GM18868 (cell line): Measurements from ENCODE around the gene PLEKHA8.
A peak's percentile ranks its signal among the peaks of the same experiment; 100 is the strongest.

Experiments used
- ATAC-seq: cut with Tn5 transposase; IDR thresholded peaks from one replicate; pipeline ENCODE4 v1.9.1; 2021; ENCODE audit warnings: mild to moderate bottlenecking, moderate library complexity; ENCODE audit not compliant: unreplicated experiment

Gene PLEKHA8

GRCh38 chr7:30140456-30140855, 112.2 kb downstream of the PLEKHA8 start:
- ATAC-seq, result no peak

- no peak for ATAC-seq
Observed at GRCh38 chr7:30142710-30143109, 114.5 kb downstream of the PLEKHA8 start.

- ATAC-seq, result no peak
Observed at GRCh38 chr7:30143748-30144251, 115.6 kb downstream of the PLEKHA8 start.

GRCh38 chr7:30144657-30145306, 116.6 kb downstream of the PLEKHA8 start:
- ATAC-seq, result no peak

GRCh38 chr7:30145426-30145970, 117.3 kb downstream of the PLEKHA8 start:
- no peak for ATAC-seq

- no peak for ATAC-seq
Observed at GRCh38 chr7:30146127-30146612, 118.0 kb downstream of the PLEKHA8 start.

GRCh38 chr7:30147223-30147622, 119.0 kb downstream of the PLEKHA8 start:
- no peak for ATAC-seq

GRCh38 chr7:30147785-30148184, 119.6 kb downstream of the PLEKHA8 start:
- ATAC-seq, result no peak

- ATAC-seq, result no peak
Observed at GRCh38 chr7:30148426-30148825, 120.2 kb downstream of the PLEKHA8 start.

GRCh38 chr7:30148951-30149459, 120.8 kb downstream of the PLEKHA8 start:
- peak; percentile 62 for ATAC-seq

- no peak for ATAC-seq
Observed at GRCh38 chr7:30149640-30150272, 121.5 kb downstream of the PLEKHA8 start.

GRCh38 chr7:30150711-30151110, 122.5 kb downstream of the PLEKHA8 start:
- no peak for ATAC-seq

- no peak for ATAC-seq
Observed at GRCh38 chr7:30154111-30154587, 125.9 kb downstream of the PLEKHA8 start.

GRCh38 chr7:30155481-30155880, 127.3 kb downstream of the PLEKHA8 start:
- ATAC-seq, result no peak

GRCh38 chr7:30157204-30157603, 129.0 kb downstream of the PLEKHA8 start:
- ATAC-seq, result no peak

GRCh38 chr7:30159163-30159562, 131.0 kb downstream of the PLEKHA8 start:
- ATAC-seq, result peak; percentile 34

GRCh38 chr7:30159698-30160143, 131.5 kb downstream of the PLEKHA8 start:
- peak; percentile 31 for ATAC-seq

- no peak for ATAC-seq
Observed at GRCh38 chr7:30160329-30160728, 132.1 kb downstream of the PLEKHA8 start.

- ATAC-seq, result no peak
Observed at GRCh38 chr7:30162133-30162532, 133.9 kb downstream of the PLEKHA8 start.

- no peak for ATAC-seq
Observed at GRCh38 chr7:30162622-30163124, 134.5 kb downstream of the PLEKHA8 start.

GRCh38 chr7:30163231-30163894, 135.2 kb downstream of the PLEKHA8 start:
- peak; percentile 44 for ATAC-seq
